GM18861 (cell line): ENCODE data around the gene INHBA.

Experiments used
- ATAC-seq: cut with Tn5 transposase; IDR thresholded peaks from one replicate; pipeline ENCODE4 v1.9.1; 2021; ENCODE audit not compliant: unreplicated experiment

INHBA gene

GRCh38 chr7:41689815-41690214 is 13.1 kb downstream of the INHBA start:
- ATAC-seq: no peak

GRCh38 chr7:41688906-41689305 is 14.0 kb downstream of the INHBA start:
- ATAC-seq: no peak

- ATAC-seq: no peak
Measured at GRCh38 chr7:41688012-41688625, 14.8 kb downstream of the INHBA start.

GRCh38 chr7:41685684-41686083 is 17.2 kb downstream of the INHBA start:
- no peak for ATAC-seq

GRCh38 chr7:41682422-41682821 is 20.5 kb downstream of the INHBA start:
- no peak for ATAC-seq

- ATAC-seq: no peak
Measured at GRCh38 chr7:41679566-41679965, 23.3 kb downstream of the INHBA start.

- ATAC-seq: no peak
Measured at GRCh38 chr7:41674505-41675023, 28.3 kb downstream of the INHBA start.

- ATAC-seq: no peak
Measured at GRCh38 chr7:41661596-41661995, 41.3 kb downstream of the INHBA start.

GRCh38 chr7:41659539-41659938 is 43.4 kb downstream of the INHBA start:
- no peak for ATAC-seq

GRCh38 chr7:41656366-41656765 is 46.5 kb downstream of the INHBA start:
- ATAC-seq: no peak

- ATAC-seq: no peak
Measured at GRCh38 chr7:41655426-41655825, 47.5 kb downstream of the INHBA start.

- ATAC-seq: no peak
Measured at GRCh38 chr7:41652267-41652666, 50.6 kb downstream of the INHBA start.

GRCh38 chr7:41648501-41648900 is 54.4 kb downstream of the INHBA start:
- no peak for ATAC-seq

GRCh38 chr7:41643616-41644015 is 59.3 kb downstream of the INHBA start:
- no peak for ATAC-seq

- no peak for ATAC-seq
Measured at GRCh38 chr7:41641665-41642014, 61.2 kb downstream of the INHBA start.

GRCh38 chr7:41641011-41641664 is 61.8 kb downstream of the INHBA start:
- no peak for ATAC-seq

- ATAC-seq: no peak
Measured at GRCh38 chr7:41640487-41640886, 62.4 kb downstream of the INHBA start.

GRCh38 chr7:41637049-41637448 is 65.8 kb downstream of the INHBA start:
- ATAC-seq: no peak
